HK-2 (cell line): ENCODE results near the gene KIF1C.
"Not testable (repeated sequence)": the region's sequence is repeated elsewhere in the genome, so short reads cannot be mapped to it uniquely, and the experiment has no call there.

ENCODE experiments used
- DNase-seq: peaks from one replicate; pipeline ENCODE4 v3.0.0-alpha.2; 2018; ENCODE audit not compliant: unreplicated experiment

KIF1C gene

DNA sequence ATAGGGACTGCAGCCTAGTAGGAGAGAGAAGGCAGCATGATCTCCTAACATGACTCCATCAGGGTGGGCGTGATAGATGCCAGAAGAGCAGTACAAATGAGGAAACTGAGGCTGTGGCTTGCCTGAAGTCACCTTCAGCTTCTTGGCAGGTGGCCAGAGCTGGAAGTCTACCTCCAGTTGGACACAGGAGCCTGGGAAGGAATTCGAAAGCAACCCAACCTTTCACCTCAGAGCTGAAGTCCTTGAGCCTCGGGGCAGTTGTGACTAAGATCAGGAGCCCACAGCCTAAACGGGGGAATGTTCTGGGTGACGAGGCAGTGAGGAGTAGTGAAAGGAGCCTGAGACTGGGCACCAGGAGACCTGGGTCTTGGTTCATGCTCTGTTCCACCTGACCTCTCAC lies 46.9 kb downstream of the KIF1C start:
- no peak for DNase-seq

DNA sequence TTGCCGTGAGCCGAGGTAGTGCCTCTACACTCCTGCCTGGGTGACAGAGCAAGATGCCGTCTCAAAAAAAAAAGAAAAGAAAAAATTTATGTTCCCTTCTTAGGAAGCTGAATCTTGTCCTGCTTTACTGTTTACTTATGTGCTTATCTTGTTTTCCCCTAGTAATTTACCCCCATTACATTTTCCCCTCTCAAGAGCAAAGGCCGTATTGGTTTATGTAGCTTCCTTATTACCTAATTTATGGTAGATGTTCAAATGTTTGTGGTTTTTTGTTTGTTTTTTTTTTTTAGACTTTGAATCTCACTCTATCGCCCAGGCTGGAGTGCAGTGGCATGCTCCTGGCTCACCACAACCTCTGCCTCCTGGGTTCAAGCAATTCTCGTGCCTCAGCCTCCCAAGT lies 47.7 kb downstream of the KIF1C start:
- no peak for DNase-seq

- DNase-seq = no peak
Measured at GRCh38 chr17:5047446-5047845, 49.7 kb downstream of the KIF1C start.

DNA sequence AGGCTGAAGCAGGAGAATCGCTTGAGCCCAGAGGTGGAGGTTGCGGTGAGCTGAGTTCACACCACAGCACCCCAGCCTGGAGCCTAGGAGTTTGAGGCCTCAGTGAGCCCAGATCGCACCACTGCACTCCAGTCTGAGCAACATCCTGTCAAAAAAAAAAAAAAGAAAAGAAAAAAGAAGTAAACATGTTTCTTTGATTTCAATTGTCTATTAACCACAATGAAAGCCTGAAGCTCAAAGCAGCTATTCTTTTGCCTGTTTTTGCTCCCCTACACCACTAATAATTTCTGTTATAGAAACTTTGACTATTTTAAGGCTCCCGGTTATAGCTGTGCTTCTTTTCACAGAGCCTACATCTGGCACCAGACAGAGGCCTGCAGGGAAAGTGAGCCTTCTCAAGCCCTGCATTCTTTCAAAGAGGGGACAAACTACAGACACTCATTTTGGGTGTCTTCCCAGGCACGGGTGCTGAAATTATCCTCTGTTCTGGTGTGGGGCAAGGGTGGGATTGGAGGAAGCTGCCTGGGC lies 51.6 kb downstream of the KIF1C start:
- DNase-seq = no peak

DNA sequence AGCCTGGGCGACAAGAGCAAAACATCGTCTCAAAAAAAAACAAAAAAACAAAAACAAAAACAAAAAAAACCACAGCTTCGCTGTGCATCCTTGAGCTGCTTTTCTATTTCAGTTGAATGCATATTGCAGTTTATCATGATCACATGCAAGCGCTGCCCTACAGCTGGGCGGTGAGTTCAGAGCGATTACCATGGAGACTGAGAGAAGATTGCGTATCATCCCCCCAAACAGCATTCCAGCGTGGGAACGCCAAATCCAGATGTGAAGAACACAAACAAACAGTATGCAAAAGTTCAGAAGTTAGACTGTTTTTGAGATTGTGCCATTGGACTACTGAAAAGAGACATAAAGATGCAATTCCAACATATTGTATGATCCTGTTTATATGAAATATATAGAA lies 52.5 kb downstream of the KIF1C start:
- DNase-seq = no peak

DNA sequence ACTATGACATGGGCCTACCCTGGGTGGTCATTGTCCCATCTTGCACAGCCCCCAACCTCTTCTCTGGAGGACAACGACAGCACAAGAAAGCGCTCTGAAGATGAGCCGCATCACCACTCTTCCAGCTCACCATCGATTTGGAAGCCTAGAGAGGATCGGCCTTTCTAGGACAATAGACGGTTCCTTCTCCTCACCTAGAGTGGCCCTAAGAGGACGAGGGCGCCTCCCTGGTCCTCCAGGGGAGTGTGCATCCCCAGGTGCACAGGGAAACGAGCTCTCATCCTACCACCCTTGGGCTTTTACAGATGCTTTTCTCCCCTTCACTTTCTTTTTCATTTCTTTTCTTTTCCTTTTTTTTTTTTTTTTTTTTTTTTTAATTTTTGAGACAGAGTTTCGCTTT lies 57.8 kb downstream of the KIF1C start:
- no peak for DNase-seq

- DNase-seq = no peak
Measured at GRCh38 chr17:5065227-5065744, 67.5 kb downstream of the KIF1C start.

GRCh38 chr17:5068236-5068635 lies 70.5 kb downstream of the KIF1C start:
- DNase-seq = no peak

- no peak for DNase-seq
Measured at GRCh38 chr17:5069724-5070123, 72.0 kb downstream of the KIF1C start.

GRCh38 chr17:5075472-5075871 lies 77.7 kb downstream of the KIF1C start:
- not testable (repeated sequence) for DNase-seq

- not testable (repeated sequence) for DNase-seq
Measured at GRCh38 chr17:5077275-5077674, 79.5 kb downstream of the KIF1C start.

GRCh38 chr17:5077781-5078105 lies 80.0 kb downstream of the KIF1C start:
- DNase-seq = no peak
